CD4-positive, alpha-beta T cell treated with Interleukin-4 for 1 hour (primary cell): ENCODE data around the gene CDK14.
"Not testable (repeated sequence)": the region's sequence is repeated elsewhere in the genome, so short reads cannot be mapped to it uniquely, and the experiment has no call there.

Experiments used
- DNase-seq, 2 donors: peaks; one replicate each; pipeline ENCODE4 v3.0.0-alpha.2; 2020 to 2022

The CDK14 gene

DNA sequence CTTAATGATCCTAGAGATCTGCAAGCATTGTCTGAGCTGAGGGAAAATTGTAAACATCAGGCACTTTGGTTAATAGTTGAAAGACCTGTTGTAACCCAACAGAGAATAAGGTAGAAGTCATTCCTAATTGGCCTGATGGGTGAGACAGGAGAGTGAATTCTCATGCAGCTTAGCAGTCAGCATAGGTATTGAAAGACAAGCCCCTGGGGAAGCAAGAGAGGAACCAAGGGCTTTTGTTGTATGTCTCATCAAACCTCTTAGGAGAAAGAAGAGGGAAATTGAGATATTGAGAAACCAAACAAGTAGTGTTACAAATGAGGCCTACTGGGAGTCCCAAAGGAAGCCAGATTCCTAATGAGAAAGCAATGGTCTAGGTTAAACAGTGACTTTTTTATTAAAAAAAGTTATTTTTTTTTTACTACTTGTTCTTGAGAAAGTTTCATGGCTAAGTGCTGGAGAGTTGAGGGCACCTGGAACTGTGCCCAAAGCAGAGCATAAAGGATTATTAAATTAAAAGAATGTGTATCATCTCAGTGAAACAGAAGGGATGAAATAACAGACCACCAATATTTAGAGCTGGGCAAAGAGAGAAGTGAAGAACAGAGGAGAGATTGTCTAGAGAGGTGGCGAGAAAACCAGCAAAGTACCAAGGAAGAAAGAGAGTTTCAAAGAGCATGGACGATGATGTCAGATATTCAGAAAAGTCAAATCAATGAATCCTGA lies 168.9 kb downstream of the CDK14 start:
- DNase-seq, result no peak

DNA sequence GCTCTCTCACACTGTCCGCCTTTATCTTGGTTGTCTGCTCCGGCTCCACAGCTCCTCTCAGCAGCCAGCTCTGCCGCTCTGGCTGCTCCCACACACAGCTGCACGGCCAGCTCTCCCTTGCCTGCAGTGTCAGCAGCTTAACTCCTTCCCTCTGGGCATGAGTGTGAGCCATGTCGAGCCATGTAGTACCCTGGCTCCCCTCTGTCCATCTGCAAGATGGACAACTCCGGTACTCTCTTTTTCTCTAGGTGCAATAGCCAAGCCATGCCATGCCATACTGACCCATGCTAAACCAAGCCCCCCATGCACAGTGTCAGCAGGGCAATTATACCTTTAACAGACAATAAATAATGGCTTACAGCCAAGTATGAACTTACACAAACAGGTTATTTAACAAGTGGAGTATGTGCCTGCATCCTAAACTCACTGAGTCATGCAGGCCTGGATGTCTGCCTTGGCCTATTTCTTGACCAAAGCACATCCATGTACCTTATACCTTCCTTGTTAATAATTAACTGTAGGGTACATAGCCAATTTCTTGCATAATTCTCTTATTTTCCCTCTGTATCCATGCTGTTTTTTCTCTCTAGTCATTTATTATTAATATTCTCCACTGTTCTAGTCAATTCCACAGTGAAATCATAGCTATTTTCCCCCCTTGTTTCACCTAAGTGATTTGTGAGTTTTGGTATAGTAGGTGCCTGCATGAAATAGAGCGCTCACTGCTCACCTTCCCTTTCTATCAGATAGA lies 170.9 kb downstream of the CDK14 start:
- no peak for DNase-seq

DNA sequence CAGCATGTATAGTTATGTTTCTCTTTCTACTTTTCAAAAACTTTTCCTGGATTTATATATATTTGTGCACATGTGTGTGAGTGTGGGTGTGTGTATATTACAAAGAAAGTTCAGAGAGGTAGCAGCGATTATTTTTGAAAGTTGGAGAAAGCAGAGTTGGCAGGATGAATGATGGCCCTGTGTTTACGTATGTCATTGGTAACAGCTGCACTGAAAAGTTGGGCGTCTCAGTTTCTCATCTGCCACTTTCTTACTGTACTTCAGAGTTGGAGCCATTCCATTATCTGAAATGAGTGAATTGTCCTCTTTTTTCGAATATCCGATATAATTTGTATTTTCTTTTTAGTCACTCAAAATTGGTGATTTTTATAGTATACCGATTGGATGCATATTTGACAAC lies 172.2 kb downstream of the CDK14 start:
- no peak for DNase-seq

DNA sequence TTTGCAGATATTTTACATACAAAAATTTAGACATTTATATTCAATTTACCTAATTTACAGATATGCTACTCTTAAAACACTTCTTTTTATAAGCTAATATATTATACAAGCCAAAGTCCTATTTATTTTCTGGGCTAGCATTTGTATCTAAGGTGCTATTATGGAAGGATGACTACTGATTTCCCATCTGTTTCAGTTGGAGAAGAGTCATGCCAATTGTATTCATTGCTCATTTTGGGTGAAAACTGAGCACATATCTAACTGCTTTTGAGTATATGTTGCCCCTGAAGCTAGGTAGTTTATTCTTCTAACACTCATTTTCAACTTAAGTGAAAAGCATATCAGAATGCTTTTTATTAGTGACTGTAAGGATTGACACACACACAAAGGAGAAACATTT lies 172.9 kb downstream of the CDK14 start:
- no peak for DNase-seq

DNA sequence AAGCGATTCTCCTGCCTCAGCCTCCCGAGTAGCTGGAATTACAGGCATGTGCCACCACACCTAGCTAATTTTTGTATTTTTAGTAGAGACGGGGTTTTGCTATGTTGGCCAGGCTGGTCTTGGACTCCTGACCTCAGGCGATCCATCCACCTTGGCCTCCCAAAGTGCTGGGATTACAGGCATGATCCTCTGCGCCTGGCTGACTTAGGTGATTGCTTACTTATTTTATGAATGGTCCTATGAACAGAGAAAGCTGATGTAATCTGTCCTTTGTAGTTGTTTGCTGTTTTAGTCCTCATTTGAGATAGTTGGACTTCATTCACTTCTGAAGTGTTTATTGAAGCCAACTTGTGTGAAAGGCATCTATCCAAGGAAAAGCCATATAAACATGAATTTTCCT lies 173.4 kb downstream of the CDK14 start:
- not testable (repeated sequence) for DNase-seq

DNA sequence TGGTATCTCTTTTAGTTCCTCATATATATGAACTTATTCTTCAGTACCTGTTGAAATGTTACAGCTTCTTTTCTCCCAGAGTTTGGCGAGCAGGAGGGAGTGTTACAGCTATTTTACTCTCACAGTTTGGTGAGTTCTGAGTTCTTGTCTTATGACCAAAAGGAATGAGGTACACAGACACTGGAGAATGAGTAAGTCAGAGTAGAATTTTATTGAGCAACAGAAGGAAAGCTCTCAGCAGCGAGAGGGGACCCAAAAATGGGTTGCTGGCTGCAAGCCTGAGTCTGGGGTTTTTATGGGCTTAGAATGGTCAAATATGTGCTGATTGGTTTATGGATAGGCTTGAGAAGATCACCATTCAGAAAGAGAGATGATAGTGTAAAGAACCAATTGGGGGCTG lies 175.2 kb downstream of the CDK14 start:
- DNase-seq, result no peak

DNA sequence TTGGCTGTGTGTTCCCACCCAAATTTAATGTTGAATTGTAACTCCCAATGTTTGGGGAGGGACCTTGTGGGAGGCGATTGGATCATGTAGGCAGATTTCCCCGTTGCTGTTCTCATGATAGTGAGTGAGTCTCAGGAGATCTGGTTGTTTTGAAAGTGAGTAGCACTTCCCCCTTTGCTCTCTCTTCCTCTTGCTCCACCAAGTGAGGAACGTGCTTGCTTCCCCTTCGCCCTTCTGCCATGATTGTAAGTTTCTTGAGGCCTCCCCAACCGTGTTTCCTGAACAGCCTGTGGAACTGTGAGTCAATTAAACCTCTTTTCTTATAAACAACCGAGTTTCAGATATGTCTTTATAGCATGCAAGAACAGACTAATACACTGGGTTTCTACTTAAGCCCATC lies 176.3 kb downstream of the CDK14 start:
- peak in 1 of 2 donors; percentile 58 for DNase-seq

DNA sequence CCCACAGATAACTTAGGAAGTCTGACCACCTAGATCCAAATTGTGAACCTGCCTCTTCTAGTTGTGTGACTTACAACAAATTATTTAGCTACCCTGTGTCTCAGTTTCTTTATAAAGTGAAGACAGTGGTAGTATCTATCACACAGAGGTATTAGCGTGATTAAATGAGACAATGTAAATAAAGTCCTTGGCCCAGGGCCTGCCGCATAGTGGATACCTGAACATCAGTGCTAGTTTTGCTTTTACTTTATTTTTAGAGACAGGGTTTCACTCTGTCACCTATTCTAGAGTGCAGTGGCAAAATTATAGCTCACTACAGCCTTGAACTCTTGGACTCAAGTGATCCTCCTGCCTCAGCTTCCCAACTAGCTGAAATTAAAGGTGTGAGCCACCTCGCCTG lies 177.1 kb downstream of the CDK14 start:
- no peak for DNase-seq

DNA sequence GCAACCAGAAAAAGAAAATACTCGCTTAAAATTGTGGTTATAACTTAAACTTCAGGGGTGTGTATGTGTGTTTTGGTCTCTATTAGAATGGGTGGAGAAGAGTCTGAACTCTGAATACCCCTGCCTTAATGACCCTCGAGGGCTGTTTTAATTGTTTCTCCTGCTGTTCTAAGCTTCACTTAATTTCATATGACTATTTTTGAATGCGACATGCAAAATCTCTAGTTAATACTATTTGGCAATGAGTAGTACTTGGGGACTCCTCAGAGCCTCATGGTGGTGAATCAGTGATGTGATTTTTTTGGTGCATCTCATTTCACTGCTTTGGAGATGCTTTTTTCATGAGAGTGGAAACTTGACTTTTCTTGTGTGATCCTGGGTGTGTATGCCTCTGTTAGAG lies 178.6 kb downstream of the CDK14 start:
- DNase-seq, result no peak

DNA sequence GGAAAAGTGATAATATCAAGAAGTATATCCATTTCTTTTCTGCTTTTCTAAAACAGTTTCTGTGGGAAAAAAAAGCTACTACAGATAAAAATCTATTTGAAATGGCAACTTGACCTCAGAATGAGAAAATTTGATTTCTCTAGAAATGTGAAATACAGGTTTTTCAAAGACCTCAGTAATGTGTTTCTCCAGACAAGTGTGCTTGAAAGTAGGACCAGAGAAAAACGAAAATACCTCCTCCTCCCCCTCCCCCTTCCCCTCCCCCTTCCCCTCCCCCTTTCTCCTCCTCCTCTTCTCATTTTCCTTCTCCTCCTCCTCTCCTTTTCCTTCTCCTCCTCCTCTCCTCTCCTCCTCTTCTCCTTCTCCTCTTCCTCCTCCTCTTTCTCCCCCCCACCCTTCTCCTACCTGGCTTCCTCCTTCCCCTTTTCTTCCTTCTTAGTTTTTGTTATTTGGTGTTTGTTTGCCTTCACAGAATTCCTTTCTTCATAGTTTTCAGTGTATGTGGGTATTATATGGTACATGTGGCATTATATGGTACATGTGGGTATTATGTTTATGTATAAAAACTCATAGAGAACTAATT lies 179.4 kb downstream of the CDK14 start:
- DNase-seq, result no peak

DNA sequence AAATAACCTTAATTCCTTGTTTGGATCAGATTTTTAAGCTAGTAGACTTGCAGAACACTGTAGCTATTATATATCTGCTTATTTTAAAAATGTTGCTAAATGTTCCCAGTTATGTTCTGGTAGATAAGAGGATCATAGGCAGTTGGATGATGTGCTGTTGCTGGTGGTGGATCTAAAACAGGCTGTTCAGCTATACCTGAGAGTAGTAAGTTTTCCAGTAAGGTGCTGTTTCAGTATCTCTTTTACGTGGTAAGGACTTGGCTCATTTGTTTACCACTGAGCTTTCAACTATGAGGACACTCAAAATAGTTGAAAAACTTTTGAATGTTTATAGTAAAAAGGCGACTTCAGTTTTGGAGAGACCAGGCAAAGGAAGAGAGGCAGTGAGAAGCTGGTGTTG lies 180.9 kb downstream of the CDK14 start:
- no peak for DNase-seq

DNA sequence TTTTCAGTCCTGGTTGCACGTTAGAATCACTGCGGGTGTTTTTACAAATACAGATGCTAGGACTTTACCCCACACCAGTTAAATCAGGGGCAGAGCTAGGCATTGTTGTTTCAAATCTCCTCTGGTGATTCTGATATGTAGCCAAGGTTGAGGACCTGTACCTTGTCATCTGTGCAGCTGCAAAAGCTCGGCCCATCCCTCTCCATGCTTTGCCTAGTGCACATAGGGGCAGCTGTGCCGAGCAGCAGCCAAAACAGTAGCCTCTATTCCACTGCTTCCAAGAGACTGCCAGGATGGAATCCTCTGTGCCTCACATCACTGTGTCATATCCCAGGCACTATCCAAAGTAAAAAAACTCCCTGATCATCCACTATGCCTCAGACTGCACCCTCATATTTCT lies 181.3 kb downstream of the CDK14 start:
- DNase-seq, result no peak

DNA sequence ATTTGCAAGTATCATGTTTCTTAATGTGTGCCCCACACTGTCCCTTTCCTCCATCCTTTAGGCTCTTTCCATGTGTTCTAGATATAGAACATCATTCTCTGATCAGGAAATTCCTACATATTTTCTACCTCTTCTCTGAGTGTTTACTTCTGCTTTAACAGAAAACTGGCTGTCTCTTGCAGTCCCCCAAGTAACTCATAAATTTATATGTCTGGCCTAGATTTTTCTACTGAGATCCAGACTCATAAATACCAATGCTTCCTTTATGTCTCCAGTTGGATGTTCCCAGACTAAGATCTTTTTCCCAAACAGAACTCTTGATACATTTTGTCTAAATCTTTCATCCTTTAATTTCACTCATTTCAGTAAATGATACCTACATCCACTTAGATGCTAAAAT lies 181.8 kb downstream of the CDK14 start:
- no peak for DNase-seq

DNA sequence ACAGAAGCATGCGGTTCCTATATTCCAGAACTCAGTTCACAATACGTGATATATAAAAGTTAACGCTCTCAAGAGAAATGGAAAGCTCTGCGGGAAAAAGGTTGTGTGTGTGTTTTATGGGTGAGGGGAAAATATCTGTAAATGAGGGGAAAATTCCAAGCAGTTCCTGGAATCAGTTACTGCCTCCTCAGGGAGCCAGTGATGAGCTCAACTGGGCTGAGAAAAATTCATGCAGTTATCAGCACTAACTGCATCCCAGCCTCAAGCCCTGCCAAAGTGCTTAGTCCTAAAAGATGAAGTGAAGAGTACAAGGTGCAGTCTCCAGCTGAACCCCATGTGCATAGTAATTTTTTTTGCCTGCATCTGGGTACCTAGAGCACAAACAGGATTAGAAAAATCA lies 191.9 kb downstream of the CDK14 start:
- no peak for DNase-seq

DNA sequence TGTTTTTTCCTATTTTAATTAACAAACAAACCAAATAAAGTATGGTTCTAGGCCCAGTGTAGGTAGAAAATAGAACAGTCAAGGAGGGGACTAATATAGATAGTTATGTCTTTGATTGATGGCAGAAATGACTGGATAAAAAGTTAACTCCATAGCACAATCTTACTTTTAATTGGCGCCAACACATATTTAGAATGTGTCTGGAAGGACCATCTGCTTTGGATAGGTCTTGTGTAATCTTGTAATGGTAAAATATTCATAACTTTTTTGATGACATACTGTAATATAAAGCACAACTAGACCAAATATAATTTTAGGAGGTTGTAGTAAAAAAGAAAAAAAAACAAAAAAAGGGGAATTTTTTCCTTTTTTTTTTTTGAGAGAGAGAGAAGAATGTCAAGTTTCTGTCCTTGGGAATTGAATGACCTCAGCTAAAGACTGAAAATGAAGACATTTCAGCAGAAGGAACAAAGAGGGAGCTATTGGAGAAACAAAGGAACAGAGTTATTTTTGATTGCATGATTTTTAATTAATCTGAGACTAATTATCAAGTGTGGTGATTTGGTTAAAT lies 193.7 kb downstream of the CDK14 start:
- DNase-seq, result no peak

DNA sequence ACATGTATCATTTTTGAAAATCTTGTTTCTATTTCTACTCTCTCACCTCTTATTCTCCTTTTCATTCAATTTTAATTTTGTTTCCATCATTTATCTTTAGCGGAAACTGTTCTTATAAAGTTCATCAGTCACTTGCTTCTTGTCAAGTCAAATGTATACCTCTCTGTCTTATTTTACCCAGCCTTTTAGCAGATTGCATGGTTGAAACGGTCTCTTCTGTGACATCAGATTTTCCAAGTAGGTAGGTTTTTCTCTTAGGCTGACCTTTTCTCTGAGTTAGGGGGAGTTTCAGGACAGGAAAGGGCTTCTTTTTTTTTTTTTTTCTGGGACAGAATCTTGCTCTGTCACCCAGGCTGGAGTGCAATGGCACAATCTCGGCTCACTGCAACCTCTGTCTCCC lies 195.5 kb downstream of the CDK14 start:
- no peak for DNase-seq

DNA sequence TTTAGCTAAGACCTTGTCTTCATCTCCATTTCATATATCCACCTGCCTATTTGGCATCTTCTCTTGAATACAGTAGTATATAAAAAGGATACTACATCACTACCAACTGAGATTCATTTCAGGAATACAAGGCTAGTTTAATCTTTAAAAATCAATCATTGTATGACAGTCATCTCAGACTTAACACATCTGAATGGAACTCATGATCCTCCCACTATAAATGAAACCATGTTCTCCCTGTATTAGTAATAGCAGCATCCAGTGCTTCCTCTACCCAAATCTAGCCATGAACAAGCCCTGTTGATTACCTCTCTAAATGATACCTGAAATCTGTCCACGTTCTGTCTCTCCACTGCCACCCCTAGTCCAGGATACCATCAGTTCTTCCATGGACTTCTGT lies 196.2 kb downstream of the CDK14 start:
- no peak for DNase-seq

DNA sequence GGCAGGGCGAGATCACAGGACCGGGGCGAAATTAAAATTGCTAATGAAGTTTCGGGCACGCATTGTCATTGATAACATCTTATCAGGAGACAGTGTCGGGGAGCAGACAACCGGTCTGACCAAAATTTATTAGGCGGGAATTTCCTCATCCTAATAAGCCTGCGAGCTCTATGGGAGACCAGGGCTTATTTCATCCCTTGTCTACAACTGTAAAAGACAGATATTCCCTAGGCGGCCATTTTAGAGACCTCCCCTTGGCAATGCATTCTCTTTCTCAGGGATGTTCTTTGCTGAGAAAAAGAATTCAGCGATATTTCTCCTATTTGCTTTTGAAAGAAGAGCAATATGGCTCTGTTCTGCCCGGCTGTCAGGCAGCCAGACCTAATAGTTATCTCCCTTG lies 198.1 kb downstream of the CDK14 start:
- DNase-seq, result not testable (repeated sequence)

DNA sequence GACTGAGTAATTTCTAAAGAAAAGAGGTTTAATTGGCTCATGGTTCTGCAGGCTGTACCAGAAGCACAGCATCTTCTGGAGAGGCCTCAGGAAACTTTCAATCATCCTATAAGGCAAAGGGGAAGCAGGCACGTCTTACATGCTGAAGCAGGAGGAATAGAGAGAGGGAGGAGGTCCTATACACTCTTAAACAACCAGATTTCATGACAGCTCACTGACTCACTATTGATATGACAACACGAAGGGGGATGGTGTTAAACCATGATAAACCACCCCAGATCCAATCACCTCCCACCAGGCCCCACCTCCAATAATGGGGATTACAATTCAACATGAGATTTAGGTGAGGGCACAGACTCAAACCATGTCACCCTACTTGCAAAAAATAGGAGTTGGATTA lies 201.5 kb downstream of the CDK14 start:
- DNase-seq, result no peak

DNA sequence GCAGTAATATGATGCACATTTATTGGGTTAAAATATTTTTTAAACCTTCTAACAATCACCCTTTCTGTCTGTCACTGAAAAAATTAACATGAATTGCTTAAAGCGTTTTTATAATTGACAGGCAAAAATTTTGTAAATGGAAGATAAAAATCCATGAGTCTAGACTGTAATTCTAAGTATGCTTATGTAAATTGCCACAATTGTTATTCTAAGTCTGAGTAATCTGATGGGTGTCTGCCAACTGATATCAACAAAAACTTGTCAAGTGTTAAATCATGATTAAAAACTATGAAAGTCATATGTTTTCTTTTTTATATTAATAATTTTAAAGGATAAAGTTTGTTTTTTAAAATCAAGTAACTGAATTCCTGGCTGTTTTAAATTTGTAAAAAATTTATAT lies 208.2 kb downstream of the CDK14 start:
- no peak for DNase-seq

DNA sequence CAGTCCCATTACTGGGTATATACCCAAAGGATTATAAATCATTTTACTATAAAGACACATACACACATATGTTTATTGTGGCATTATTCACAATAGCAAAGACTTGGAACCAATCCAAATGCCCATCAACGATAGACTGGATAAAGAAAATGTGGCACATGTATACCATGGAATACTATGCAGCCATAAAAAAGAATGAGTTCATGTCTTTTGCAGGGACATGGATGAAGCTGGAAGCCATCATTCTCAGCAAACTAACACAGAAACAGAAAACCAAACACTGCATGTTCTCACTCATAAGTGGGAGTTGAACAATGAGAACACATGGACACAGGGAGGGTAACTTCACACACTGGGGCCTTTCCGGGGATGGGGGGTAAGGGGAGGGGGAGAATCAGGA lies 219.4 kb downstream of the CDK14 start:
- not testable (repeated sequence) for DNase-seq

DNA sequence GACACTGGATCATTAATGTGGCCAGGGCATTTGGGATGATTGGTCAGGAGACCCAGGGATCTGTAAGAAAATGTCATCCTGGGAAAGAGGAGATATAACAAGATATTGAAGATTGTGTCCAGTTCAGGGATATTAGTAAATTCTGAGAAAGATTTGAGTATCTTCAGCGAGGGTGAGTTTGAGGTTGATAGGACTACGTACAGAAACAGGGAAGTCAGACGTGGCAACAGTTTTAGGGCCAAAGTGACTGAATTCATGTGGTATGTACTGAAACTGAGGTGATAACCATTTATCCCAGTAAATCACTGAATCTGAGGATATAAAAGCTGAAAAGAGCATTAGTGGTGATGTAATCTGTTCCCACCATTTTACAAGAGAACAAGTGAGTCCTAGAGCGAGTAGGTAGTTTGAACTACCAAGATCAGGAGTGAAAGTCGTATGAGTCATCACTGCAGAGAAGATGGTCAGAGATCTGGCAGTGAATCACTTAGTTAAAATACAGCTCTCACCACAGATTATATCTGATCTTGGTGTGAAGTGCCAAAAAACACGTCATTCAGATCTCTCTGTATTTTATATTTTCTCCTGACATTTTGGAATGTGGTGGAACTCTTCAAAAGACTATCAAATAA lies 220.5 kb downstream of the CDK14 start:
- no peak for DNase-seq

DNA sequence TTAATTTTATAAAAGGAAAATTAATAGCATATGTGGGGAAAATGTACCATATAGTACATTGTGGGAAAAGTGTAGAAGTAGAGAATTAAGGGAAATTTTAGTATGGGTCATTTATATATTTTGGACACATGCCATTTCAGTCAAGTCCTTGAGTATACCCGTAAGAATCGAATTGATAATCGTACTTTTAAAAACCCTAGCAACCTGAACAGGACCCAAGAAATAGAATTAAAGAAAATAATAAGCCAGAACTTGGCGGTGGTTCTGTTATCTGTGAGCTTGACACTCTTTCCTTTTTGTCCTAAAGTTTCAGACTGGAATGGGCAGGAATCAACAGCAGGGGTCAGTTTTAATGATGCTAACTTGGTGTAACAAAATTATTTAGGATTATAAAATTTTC lies 221.0 kb downstream of the CDK14 start:
- DNase-seq, result no peak

DNA sequence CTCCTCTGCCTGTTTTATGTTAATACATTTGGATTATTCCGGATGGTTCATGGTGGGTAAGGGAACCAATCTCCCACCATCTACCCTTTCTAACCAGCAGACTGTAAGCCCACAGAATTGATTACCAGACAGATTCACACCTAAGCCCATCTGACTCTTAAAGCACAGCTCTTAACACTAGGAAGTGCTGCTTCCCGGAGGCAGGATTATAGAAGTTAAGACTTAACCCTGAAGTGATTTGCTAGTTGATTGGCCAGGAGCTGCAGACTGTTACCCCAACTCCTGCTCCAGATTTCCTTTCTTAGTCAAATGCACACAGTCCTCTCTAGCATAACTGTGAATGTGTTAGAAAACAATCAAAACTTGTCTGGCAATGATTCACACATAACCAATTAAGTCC lies 221.7 kb downstream of the CDK14 start:
- no peak for DNase-seq
